Keratinocyte (primary cell): ENCODE results near the gene PEPD. TPM values are rescaled to one million over a fixed set of nuclear protein-coding genes. Genes with fewer than 3 reads are reported as not detected.

Experiments
- DNase-seq: peaks from one replicate; pipeline ENCODE4 v3.0.0-alpha.2; 2011; ENCODE audit warnings: low read depth, missing footprints, low spot score
- FAIRE-seq: peaks from 2 replicates; lab custom pipeline; 2011; peaks lifted over from hg19 to GRCh38; lab: Jason Lieb, UNC
- H2AFZ ChIP-seq: 2 replicates; pipeline ENCODE4 v1.6.0; 2012; ENCODE audit warnings: low read length, control low read depth, inconsistent platforms; ENCODE audit not compliant: control insufficient read depth
- H3K27ac ChIP-seq: 2 replicates; pipeline ENCODE4 v1.5.1; 2011; ENCODE audit warnings: low read length; ENCODE audit not compliant: control insufficient read depth, insufficient read depth
- H3K27me3 ChIP-seq: 3 replicates; pipeline ENCODE4 v1.6.0; 2011; ENCODE audit warnings: low read length; ENCODE audit not compliant: control insufficient read depth, insufficient read depth; ENCODE audit errors: extremely low read depth
- H3K36me3 ChIP-seq, 2 experiments: 2 replicates in 1 of 2; 3 replicates in 1 of 2; pipeline ENCODE4 v1.5.1; 2011; ENCODE audit warnings: low read length in 2 of 2, mild to moderate bottlenecking in 1 of 2; ENCODE audit not compliant: control insufficient read depth in 2 of 2, insufficient read depth in 2 of 2; ENCODE audit errors: extremely low read depth in 1 of 2
- H3K4me1 ChIP-seq: 3 replicates; pipeline ENCODE4 v1.5.1; 2011; ENCODE audit warnings: low read length; ENCODE audit not compliant: control insufficient read depth, insufficient read depth; ENCODE audit errors: extremely low read depth
- H3K4me2 ChIP-seq: 3 replicates; pipeline ENCODE4 v1.6.0; 2011; ENCODE audit warnings: low read depth, low read length; ENCODE audit not compliant: control insufficient read depth, insufficient read depth; ENCODE audit errors: extremely low read depth
- H3K4me3 ChIP-seq, 3 experiments: fragments of 200-600 bp in 1 of 3; sonication (generic) in 1 of 3; 2 replicates in 2 of 3; 3 replicates in 1 of 3; pipeline ENCODE4 v1.5.1; 2011 to 2016; ENCODE audit warnings: low read length in 3 of 3, mild to moderate bottlenecking in 3 of 3, control low read depth in 2 of 3, inconsistent platforms in 1 of 3, low read depth in 1 of 3, mixed read lengths in 1 of 3, mixed run types in 1 of 3, moderate library complexity in 1 of 3; ENCODE audit not compliant: control insufficient read depth in 2 of 3, insufficient read depth in 2 of 3; ENCODE audit errors: extremely low read depth in 1 of 3
- H3K79me2 ChIP-seq: 2 replicates; pipeline ENCODE4 v1.6.0; 2012; ENCODE audit warnings: low read length; ENCODE audit not compliant: control insufficient read depth, insufficient read depth
- H3K9ac ChIP-seq: 3 replicates; pipeline ENCODE4 v1.6.0; 2011; ENCODE audit warnings: low read length; ENCODE audit not compliant: control insufficient read depth, insufficient read depth; ENCODE audit errors: extremely low read depth
- H3K9me1 ChIP-seq: 3 replicates; pipeline ENCODE4 v1.6.0; 2011; ENCODE audit warnings: low read length; ENCODE audit not compliant: control insufficient read depth, insufficient read depth; ENCODE audit errors: extremely low read depth
- H3K9me3 ChIP-seq: 2 replicates; pipeline ENCODE4 v1.5.1; 2012; ENCODE audit warnings: low read depth, low read length; ENCODE audit not compliant: control insufficient read depth
- H4K20me1 ChIP-seq: 3 replicates; pipeline ENCODE4 v1.6.0; 2011; ENCODE audit warnings: low read length; ENCODE audit not compliant: control insufficient read depth, insufficient read depth; ENCODE audit errors: extremely low read depth
- CTCF ChIP-seq, 3 experiments: IDR thresholded peaks in 1 of 3; conservative IDR thresholded peaks in 1 of 3; optimal IDR thresholded peaks in 1 of 3; 2 replicates in 2 of 3; 3 replicates in 1 of 3; pipeline versions ENCODE3 to v1.5.1; 2011; ENCODE audit warnings: low read length in 3 of 3, mild to moderate bottlenecking in 3 of 3, moderate library complexity in 2 of 3, control low read depth in 1 of 3, inconsistent platforms in 1 of 3; ENCODE audit not compliant: insufficient read depth in 2 of 3; ENCODE audit errors: extremely low read depth in 1 of 3
- EZH2 ChIP-seq: IDR thresholded peaks from one replicate; pipeline ENCODE4 v1.6.1; 2012; ENCODE audit warnings: inconsistent platforms, mild to moderate bottlenecking, low read length, moderate library complexity
- dilution Hi-C: fragments of 300-500 bp; cut with MboI; formaldehyde crosslinking; loops from one replicate; pipeline ENCODE4 v1.7.0; 2020; ENCODE audit warnings: low sequenced_read_pairs; ENCODE audit not compliant: extremely low pct_ligation_motif_present
- polyA plus RNA-seq, 5 experiments: library from polyadenylated mRNA; depleted of rRNA in 3 of 5; stranded (reverse) in 3 of 5; stranded (forward) in 1 of 5; unstranded in 1 of 5; fragments of >200 nt; gene quantifications; 1 replicate in 1 of 5; 2 replicates in 3 of 5; 3 replicates in 1 of 5; pipeline versions ENCODE4 v1.2.1 to v1.2.3, GENCODE V29; 2011 to 2012; ENCODE audit warnings: missing spikeins in 2 of 5, low read depth in 1 of 5, low replicate concordance in 1 of 5

Gene PEPD
- polyA plus RNA-seq, 1 donor (not counting 4 experiments of a cell fraction or from before 2014, with no cell fraction given) = 36.9 TPM

GRCh38 chr19:33370783-33371182 lies 150.8 kb downstream of the PEPD start:
- dilution Hi-C loops = no loop called here
- Histone ChIP-seq H3K36me3 (peaks cover 0 to 4% of the 10 kb centered on the region in 2 experiments), H4K20me1 (peaks cover 2% of the 10 kb centered on the region), H3K79me2 (peaks cover 20% of the 10 kb centered on the region), H2AFZ (no peak overlapping the region), H3K4me2 (peak overlapping the region; percentile 14), H3K4me3 (no peak overlapping the region), H3K27me3 (no peaks in the 10 kb centered on the region), H3K27ac (peak overlapping the region; percentile 78), H3K9me3 (no peaks in the 10 kb centered on the region), H3K9ac (peak overlapping the region; percentile 57), H3K9me1 (no peaks in the 10 kb centered on the region), H3K4me1 (peaks cover 37% of the 10 kb centered on the region)
- FAIRE-seq = peak; percentile 75
- DNase-seq = peak; percentile 90
- TF ChIP-seq EZH2 (no peak), CTCF (optimal IDR thresholded peaks at IDR 0.05 in 1 of 3, IDR thresholded peaks at IDR 0.05 in 1 of 3, conservative IDR thresholded peaks at IDR 0.05 in 1 of 3; ENCODE audit: extremely low read depth in 1 of 3, insufficient read depth in 2 of 3, low read length in 3 of 3) (no peak)

- no peaks in the 10 kb centered on the region for H3K27me3 ChIP-seq
- no peaks in the 10 kb centered on the region for H4K20me1 ChIP-seq
- FAIRE-seq = peak; percentile 99
- H3K36me3 ChIP-seq = no peaks in the 10 kb centered on the region
- TF ChIP-seq CTCF (optimal IDR thresholded peaks at IDR 0.05 in 1 of 3, IDR thresholded peaks at IDR 0.05 in 1 of 3, conservative IDR thresholded peaks at IDR 0.05 in 1 of 3; ENCODE audit: extremely low read depth in 1 of 3, insufficient read depth in 2 of 3, low read length in 3 of 3) (no peak), EZH2 (no peak)
- dilution Hi-C loops = no loop called here
- H3K9me3 ChIP-seq = no peaks in the 10 kb centered on the region
- H2AFZ ChIP-seq = peak overlapping the region; percentile 78
- H3K4me3 ChIP-seq = no peak overlapping the region
- peak overlapping the region; percentile 70 for H3K27ac ChIP-seq
- peaks cover 30% of the 10 kb centered on the region for H3K4me1 ChIP-seq
- no peaks in the 10 kb centered on the region for H3K79me2 ChIP-seq
- peak overlapping the region; percentile 50 for H3K4me2 ChIP-seq
- peak; percentile 72 for DNase-seq
- no peaks in the 10 kb centered on the region for H3K9me1 ChIP-seq
- H3K9ac ChIP-seq = peak overlapping the region; percentile 39
Measured at GRCh38 chr19:33368074-33368864, 153.3 kb downstream of the PEPD start.
